ENCODE results near the gene CNDP2. TPM values are rescaled to one million over a fixed set of nuclear protein-coding genes. Genes with fewer than 3 reads are reported as not detected.
A peak's percentile ranks its signal among the peaks of the same experiment; 100 is the strongest.

The CNDP2 gene
- total and polyA plus RNA-seq, 2 of the 13 experiments (the other 11 are each of a cell fraction or from before 2014, with no cell fraction given) = 64.7 to 80.8 TPM

GRCh38 chr18:74476140-74476539, 20.0 kb upstream of the CNDP2 start:
- FAIRE-seq = peak; percentile 80
- Histone ChIP-seq H3K79me2 (ENCODE audit: insufficient read depth, low read length) (no peaks in the 10 kb centered on the region), H3K4me2 (ENCODE audit: low read depth, low read length) (no peak overlapping the region), H3K4me1 (ENCODE audit: insufficient read depth, low read length) (peaks cover 50% of the 10 kb centered on the region), H3K27ac (ENCODE audit: extremely low read length, insufficient read depth, low read length) (no peak overlapping the region), H3K4me3 (replicated peaks in 1 of 3; ENCODE audit: insufficient read depth in 1 of 3, low read depth in 2 of 3, low read length in 3 of 3) (no peak overlapping the region), H3K27me3 (ENCODE audit: control insufficient read depth in 1 of 2, insufficient read depth in 2 of 2, low read length in 2 of 2) (no peaks in the 10 kb centered on the region), H4K20me1 (ENCODE audit: insufficient read depth, low read length) (no peaks in the 10 kb centered on the region), H3K9me3 (ENCODE audit: low read length) (no peaks in the 10 kb centered on the region), H3K9ac (ENCODE audit: insufficient read depth, low read depth, low read length) (no peak overlapping the region), H2AFZ (ENCODE audit: low read length) (no peak overlapping the region), H3K36me3 (replicated peaks in 1 of 2; ENCODE audit: control insufficient read depth in 1 of 2, insufficient read depth in 2 of 2, low read length in 2 of 2) (no peaks in the 10 kb centered on the region)
- ATAC-seq = peak; percentile 52
- intact Hi-C loops (cut with micrococcal nuclease; ENCODE audit: unreplicated experiment) = no loop called here
- POLR2A ChIA-PET = no interaction called here
- 19% methylated on average over 6 of the region's 6 CpGs for WGBS (ENCODE audit: low lambda C conversion rate)
- peak; percentile 25 for DNase-seq (ENCODE audit: low spot score)
- TF ChIP-seq POLR2AphosphoS5 (IDR thresholded peaks at IDR 0.05; ENCODE audit: low read depth, low read length) (no peak), EEA1 (CRISPR knock-in tag; IDR thresholded peaks at IDR 0.05; ENCODE audit: borderline replicate concordance) (no peak), RAD21 (CRISPR knock-in tag; IDR thresholded peaks at IDR 0.05) (peak; percentile 38; the same call in 1 of the 2 replicates), MBD4 (IDR thresholded peaks at IDR 0.05; ENCODE audit: borderline replicate concordance, low read length) (no peak), STAG1 (CRISPR knock-in tag; IDR thresholded peaks at IDR 0.05) (peak; percentile 71), FOXA3 (CRISPR knock-in tag; IDR thresholded peaks at IDR 0.05) (no peak), SMC3 (IDR thresholded peaks at IDR 0.05; ENCODE audit: low read length) (peak; percentile 59), ZNF788 (CRISPR knock-in tag; IDR thresholded peaks at IDR 0.05; ENCODE audit: borderline replicate concordance) (no peak), ZNF574 (CRISPR knock-in tag; IDR thresholded peaks at IDR 0.05) (no peak)
- TF ChIP-seq, protein P1, sequence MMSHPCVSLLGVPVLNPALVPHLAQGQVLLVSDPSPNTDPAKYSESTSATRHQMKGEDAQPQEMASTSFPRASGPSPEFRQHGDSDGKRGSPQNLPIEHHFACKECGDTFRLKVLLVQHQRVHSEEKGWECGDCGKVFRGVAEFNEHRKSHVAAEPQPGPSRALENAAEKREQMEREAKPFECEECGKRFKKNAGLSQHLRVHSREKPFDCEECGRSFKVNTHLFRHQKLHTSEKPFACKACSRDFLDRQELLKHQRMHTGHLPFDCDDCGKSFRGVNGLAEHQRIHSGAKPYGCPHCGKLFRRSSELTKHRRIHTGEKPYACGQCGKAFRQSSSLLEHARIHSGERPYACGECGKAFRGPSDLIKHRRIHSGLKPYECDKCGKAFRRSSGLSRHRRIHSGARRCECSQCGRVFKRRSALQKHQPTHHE (CRISPR knock-in tag; IDR thresholded peaks at IDR 0.05; ENCODE audit: borderline replicate concordance) = no peak
- TF ChIP-seq, protein P2, sequence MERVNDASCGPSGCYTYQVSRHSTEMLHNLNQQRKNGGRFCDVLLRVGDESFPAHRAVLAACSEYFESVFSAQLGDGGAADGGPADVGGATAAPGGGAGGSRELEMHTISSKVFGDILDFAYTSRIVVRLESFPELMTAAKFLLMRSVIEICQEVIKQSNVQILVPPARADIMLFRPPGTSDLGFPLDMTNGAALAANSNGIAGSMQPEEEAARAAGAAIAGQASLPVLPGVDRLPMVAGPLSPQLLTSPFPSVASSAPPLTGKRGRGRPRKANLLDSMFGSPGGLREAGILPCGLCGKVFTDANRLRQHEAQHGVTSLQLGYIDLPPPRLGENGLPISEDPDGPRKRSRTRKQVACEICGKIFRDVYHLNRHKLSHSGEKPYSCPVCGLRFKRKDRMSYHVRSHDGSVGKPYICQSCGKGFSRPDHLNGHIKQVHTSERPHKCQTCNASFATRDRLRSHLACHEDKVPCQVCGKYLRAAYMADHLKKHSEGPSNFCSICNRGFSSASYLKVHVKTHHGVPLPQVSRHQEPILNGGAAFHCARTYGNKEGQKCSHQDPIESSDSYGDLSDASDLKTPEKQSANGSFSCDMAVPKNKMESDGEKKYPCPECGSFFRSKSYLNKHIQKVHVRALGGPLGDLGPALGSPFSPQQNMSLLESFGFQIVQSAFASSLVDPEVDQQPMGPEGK (CRISPR knock-in tag; IDR thresholded peaks at IDR 0.05) = peak; percentile 38; the same call in 1 of the 2 replicates
- TF ChIP-seq, protein P3, sequence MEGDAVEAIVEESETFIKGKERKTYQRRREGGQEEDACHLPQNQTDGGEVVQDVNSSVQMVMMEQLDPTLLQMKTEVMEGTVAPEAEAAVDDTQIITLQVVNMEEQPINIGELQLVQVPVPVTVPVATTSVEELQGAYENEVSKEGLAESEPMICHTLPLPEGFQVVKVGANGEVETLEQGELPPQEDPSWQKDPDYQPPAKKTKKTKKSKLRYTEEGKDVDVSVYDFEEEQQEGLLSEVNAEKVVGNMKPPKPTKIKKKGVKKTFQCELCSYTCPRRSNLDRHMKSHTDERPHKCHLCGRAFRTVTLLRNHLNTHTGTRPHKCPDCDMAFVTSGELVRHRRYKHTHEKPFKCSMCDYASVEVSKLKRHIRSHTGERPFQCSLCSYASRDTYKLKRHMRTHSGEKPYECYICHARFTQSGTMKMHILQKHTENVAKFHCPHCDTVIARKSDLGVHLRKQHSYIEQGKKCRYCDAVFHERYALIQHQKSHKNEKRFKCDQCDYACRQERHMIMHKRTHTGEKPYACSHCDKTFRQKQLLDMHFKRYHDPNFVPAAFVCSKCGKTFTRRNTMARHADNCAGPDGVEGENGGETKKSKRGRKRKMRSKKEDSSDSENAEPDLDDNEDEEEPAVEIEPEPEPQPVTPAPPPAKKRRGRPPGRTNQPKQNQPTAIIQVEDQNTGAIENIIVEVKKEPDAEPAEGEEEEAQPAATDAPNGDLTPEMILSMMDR (CRISPR knock-in tag; IDR thresholded peaks at IDR 0.05) = peak; percentile 70
- no TSS peak for BruUV-seq (replicated peaks)
- CTCF ChIA-PET (ENCODE audit: low intra/inter-chr PET ratio, low total read pairs) = interaction anchor here (0.7 to 1.4 kb wide), 2 partner anchors 76 to 123 kb away, joined by 5 to 6 read pairs; no protein-coding TSS in a partner anchor
- in situ Hi-C loops (cut with HindIII; ENCODE audit: extremely low pct_ligation_motif_present, low pct_unique_long_range_greater_than_20kb) = loop anchor here (25.0 kb wide), 1 partner anchor 289 kb away; no protein-coding TSS in a partner anchor

All from HepG2 (cell line).